Nephron progenitor cell (in vitro differentiated cells): Measurements from ENCODE around the gene USP22.

ENCODE experiments used
- DNase-seq: peaks from one replicate; pipeline ENCODE4 v3.0.0; 2021
- H3K27ac Mint-ChIP-seq: 2 replicates; pipeline ENCODE4 v1.8.0; 2021; ENCODE audit warnings: mild to moderate bottlenecking, moderate library complexity, mixed read lengths
- H3K27me3 Mint-ChIP-seq: 2 replicates; pipeline ENCODE4 v1.8.0; 2021; ENCODE audit warnings: mild to moderate bottlenecking, low read depth, mixed read lengths; ENCODE audit not compliant: poor library complexity
- H3K36me3 Mint-ChIP-seq: 2 replicates; pipeline ENCODE4 v1.8.0; 2021; ENCODE audit warnings: low read depth, mixed read lengths
- H3K4me1 Mint-ChIP-seq: 2 replicates; pipeline ENCODE4 v1.8.0; 2021; ENCODE audit warnings: mixed read lengths
- H3K4me3 Mint-ChIP-seq: 2 replicates; pipeline ENCODE4 v1.8.0; 2021; ENCODE audit warnings: mild to moderate bottlenecking, moderate library complexity, mixed read lengths
- H3K9me3 Mint-ChIP-seq: 2 replicates; pipeline ENCODE4 v1.8.0; 2021; ENCODE audit warnings: mild to moderate bottlenecking, moderate library complexity, mixed read lengths
- CTCF ChIP-seq: fragments of 200-600 bp; sonication (generic); IDR thresholded peaks from 2 replicates; pipeline ENCODE4 v1.5.0; 2021; ENCODE audit warnings: antibody characterized with exemption

The USP22 gene

GRCh38 chr17:21036361-21036881, 6.4 kb downstream of the USP22 start:
- Mint-ChIP-seq H3K27ac (peak overlapping the region; percentile 79), H3K4me3 (no peak overlapping the region), H3K36me3 (peaks cover 70% of the 10 kb centered on the region)

GRCh38 chr17:21035406-21035805, 7.4 kb downstream of the USP22 start:
- TF ChIP-seq CTCF: no peak
- Mint-ChIP-seq H3K4me1 (peaks cover 57% of the 10 kb centered on the region), H3K27me3 (no peaks in the 10 kb centered on the region), H3K36me3 (peaks cover 69% of the 10 kb centered on the region), H3K27ac (no peak overlapping the region), H3K9me3 (no peaks in the 10 kb centered on the region), H3K4me3 (peak overlapping the region; percentile 16)
- no peak for DNase-seq

More at GRCh38 chr17:21036361-21036881, 6.4 kb downstream of the USP22 start:
- H3K27me3 Mint-ChIP-seq: no peaks in the 10 kb centered on the region
- no peaks in the 10 kb centered on the region for H3K9me3 Mint-ChIP-seq
- no peak for TF ChIP-seq CTCF
- no peak for DNase-seq
- H3K4me1 Mint-ChIP-seq: peaks cover 65% of the 10 kb centered on the region

GRCh38 chr17:21034340-21035235, 8.2 kb downstream of the USP22 start:
- H3K27me3 Mint-ChIP-seq: no peaks in the 10 kb centered on the region
- peak overlapping the region; percentile 57 for H3K27ac Mint-ChIP-seq
- H3K4me3 Mint-ChIP-seq: peak overlapping the region; percentile 16
- TF ChIP-seq CTCF: no peak
- H3K36me3 Mint-ChIP-seq: peaks cover 69% of the 10 kb centered on the region
- H3K4me1 Mint-ChIP-seq: peaks cover 50% of the 10 kb centered on the region
- no peak for DNase-seq
- H3K9me3 Mint-ChIP-seq: no peaks in the 10 kb centered on the region

- H3K36me3 Mint-ChIP-seq: peaks cover 70% of the 10 kb centered on the region
- H3K4me1 Mint-ChIP-seq: peaks cover 59% of the 10 kb centered on the region
- H3K9me3 Mint-ChIP-seq: no peaks in the 10 kb centered on the region
- no peak overlapping the region for H3K4me3 Mint-ChIP-seq
- no peaks in the 10 kb centered on the region for H3K27me3 Mint-ChIP-seq
- TF ChIP-seq CTCF: no peak
- no peak for DNase-seq
- no peak overlapping the region for H3K27ac Mint-ChIP-seq
These were observed 9.5 kb downstream of the USP22 start for GRCh38 chr17:21033350-21033749.

GRCh38 chr17:21031756-21032396, 10.9 kb downstream of the USP22 start:
- Mint-ChIP-seq H3K36me3 (peaks cover 71% of the 10 kb centered on the region), H3K27me3 (no peaks in the 10 kb centered on the region), H3K27ac (no peak overlapping the region), H3K9me3 (no peaks in the 10 kb centered on the region), H3K4me3 (no peak overlapping the region), H3K4me1 (peaks cover 52% of the 10 kb centered on the region)
- TF ChIP-seq CTCF: no peak
- DNase-seq: no peak
